Gastroesophageal sphincter (tissue), 4 donors: ENCODE data around the gene CRACR2A. TPM values are rescaled to one million over a fixed set of nuclear protein-coding genes. Genes with fewer than 3 reads are reported as not detected.

Source experiments
- ATAC-seq: fragments of 150-250 bp; one replicate; pipeline ENCODE4 v1.9.1; 2016; ENCODE audit warnings: mild to moderate bottlenecking, moderate library complexity
- H3K27ac ChIP-seq, 4 donors: fragments of 200-600 bp; sonication (generic) in 3 of 4; 1 replicate in 3 of 4; 2 replicates in 1 of 4; pipeline ENCODE4 v1.5.1; 2016 to 2019
- H3K27me3 ChIP-seq: fragments of 200-600 bp; sonication (generic); one replicate; pipeline ENCODE4 v1.5.1; 2019
- H3K36me3 ChIP-seq, 2 donors: fragments of 200-600 bp; sonication (generic); one replicate each; pipeline ENCODE4 v1.5.1; 2019; ENCODE audit warnings: control low read depth in 1 of 2
- H3K4me1 ChIP-seq, 3 donors: fragments of 200-600 bp; sonication (generic); 1 replicate in 2 of 3; 2 replicates in 1 of 3; pipeline ENCODE4 v1.5.1; 2016 to 2019; ENCODE audit warnings: control low read depth in 2 of 3
- H3K4me3 ChIP-seq, 2 donors: fragments of 200-600 bp; sonication (generic); one replicate each; pipeline ENCODE4 v1.5.1; 2019; ENCODE audit warnings: mild to moderate bottlenecking in 1 of 2, moderate library complexity in 1 of 2
- H3K9me3 ChIP-seq, 3 donors: fragments of 200-600 bp; sonication (generic); one replicate each; pipeline ENCODE4 v1.5.1; 2017 to 2019; ENCODE audit warnings: control low read depth in 2 of 3
- EP300 ChIP-seq: sonication (generic); formaldehyde crosslinking; IDR thresholded peaks from one replicate; pipeline ENCODE4 v1.6.1; 2017; ENCODE audit warnings: antibody characterized with exemption, mild to moderate bottlenecking
- POLR2A ChIP-seq, 2 donors: fragments of 450-650 bp; IDR thresholded peaks; one replicate each; pipeline ENCODE4 v1.6.1; 2017; ENCODE audit warnings: antibody characterized with exemption in 2 of 2, mild to moderate bottlenecking in 2 of 2, moderate library complexity in 1 of 2
- POLR2AphosphoS5 ChIP-seq: sonication (generic); formaldehyde crosslinking; IDR thresholded peaks from one replicate; pipeline ENCODE4 v1.6.1; 2017; ENCODE audit warnings: antibody characterized with exemption
- WGBS, 2 donors: methylation state at CpG; one replicate each; pipeline ENCODE4 v1.1.5; 2018; ENCODE audit warnings: low coverage in 1 of 2; 5-methylcytosine and 5-hydroxymethylcytosine counted together
- total RNA-seq, 4 donors: library from RNA; depleted of rRNA; stranded (reverse); fragments of >200 nt; gene quantifications; one replicate each; pipeline ENCODE4 v1.1.0, GENCODE V29; 2016
- TF ChIP-seq, protein P1 (sequence below), 4 experiments: fragments of 200-600 bp in 2 of 4; fragments of 450-650 bp in 2 of 4; sonication (generic) in 1 of 4; IDR thresholded peaks; one replicate each; pipeline ENCODE4 v1.5.1; 2017 to 2019; ENCODE audit warnings: antibody characterized with exemption in 4 of 4, mild to moderate bottlenecking in 2 of 4, moderate library complexity in 2 of 4

CRACR2A gene
- total RNA-seq, 4 donors from 2014 or later, result 2.2 to 5.4 (median 3.0) TPM

DNA sequence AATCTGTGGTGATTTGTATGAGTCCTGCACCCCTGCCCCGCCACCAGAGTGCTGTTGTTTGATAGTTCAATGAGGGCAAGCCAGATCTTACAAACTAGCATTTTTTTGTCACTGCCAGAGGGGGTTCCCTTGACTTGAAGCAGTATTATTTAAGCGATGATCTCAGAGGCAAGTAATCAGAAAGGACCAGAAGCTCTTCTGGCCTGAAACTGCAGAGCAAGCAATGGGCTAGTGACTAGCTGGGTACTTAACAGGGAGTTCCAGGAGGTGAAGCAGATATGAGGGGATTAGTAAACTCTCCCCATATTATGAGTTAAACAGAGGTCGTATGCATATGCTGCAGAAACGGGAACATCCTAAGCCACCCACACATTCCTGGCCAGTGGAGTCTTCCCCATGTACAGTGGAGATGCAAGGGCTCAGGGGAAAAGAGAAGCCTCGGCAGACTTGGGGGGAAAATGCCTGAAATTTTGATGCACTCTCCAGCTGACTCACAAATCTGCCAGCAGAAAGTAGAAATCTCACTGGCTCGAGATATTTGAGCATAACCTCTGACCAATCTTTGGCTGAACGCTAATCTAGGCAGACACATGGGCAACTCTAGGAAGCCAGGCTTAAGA is 8.3 kb upstream of the CRACR2A start:
- Histone ChIP-seq H3K27ac (no peak overlapping the region), H3K4me1 (no peaks in the 10 kb centered on the region), H3K9me3 (no peaks in the 10 kb centered on the region), H3K4me3 (no peak overlapping the region), H3K36me3 (no peaks in the 10 kb centered on the region), H3K27me3 (no peaks in the 10 kb centered on the region)
- TF ChIP-seq, protein P1, sequence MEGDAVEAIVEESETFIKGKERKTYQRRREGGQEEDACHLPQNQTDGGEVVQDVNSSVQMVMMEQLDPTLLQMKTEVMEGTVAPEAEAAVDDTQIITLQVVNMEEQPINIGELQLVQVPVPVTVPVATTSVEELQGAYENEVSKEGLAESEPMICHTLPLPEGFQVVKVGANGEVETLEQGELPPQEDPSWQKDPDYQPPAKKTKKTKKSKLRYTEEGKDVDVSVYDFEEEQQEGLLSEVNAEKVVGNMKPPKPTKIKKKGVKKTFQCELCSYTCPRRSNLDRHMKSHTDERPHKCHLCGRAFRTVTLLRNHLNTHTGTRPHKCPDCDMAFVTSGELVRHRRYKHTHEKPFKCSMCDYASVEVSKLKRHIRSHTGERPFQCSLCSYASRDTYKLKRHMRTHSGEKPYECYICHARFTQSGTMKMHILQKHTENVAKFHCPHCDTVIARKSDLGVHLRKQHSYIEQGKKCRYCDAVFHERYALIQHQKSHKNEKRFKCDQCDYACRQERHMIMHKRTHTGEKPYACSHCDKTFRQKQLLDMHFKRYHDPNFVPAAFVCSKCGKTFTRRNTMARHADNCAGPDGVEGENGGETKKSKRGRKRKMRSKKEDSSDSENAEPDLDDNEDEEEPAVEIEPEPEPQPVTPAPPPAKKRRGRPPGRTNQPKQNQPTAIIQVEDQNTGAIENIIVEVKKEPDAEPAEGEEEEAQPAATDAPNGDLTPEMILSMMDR (IDR thresholded peaks at IDR 0.05), result no peak
- TF ChIP-seq POLR2AphosphoS5 (no peak), EP300 (no peak), POLR2A (IDR thresholded peaks at IDR 0.05) (no peak)
- no peak for ATAC-seq
- 46 to 84% methylated on average over 4 to 6 of the region's 7 CpGs for WGBS, 2 donors

DNA sequence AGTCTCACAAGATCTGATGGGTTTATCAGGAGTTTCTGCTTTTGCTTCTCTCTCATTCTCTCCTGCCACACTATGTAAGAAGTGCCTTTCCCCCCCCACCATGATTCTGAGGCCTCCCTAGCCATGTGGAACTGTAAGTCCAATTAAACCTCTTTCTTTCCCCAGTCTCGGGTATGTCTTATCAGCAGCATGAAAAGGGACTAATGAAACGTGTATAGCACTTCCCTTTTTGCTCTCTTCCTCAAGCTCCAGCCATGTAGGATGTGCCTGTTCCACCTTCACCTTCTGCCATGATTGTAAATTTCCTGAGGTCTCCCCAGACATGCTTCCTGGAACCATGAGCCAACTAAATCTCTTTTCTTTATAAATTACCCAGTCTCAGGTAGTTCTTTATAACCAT is 7.0 kb upstream of the CRACR2A start:
- Histone ChIP-seq H3K9me3 (no peaks in the 10 kb centered on the region), H3K4me1 (no peaks in the 10 kb centered on the region), H3K27me3 (peaks cover 7% of the 10 kb centered on the region), H3K27ac (no peak overlapping the region), H3K4me3 (no peak overlapping the region), H3K36me3 (no peaks in the 10 kb centered on the region)
- no peak for ATAC-seq
- TF ChIP-seq POLR2A (IDR thresholded peaks at IDR 0.05), result no peak
- no peak for TF ChIP-seq POLR2AphosphoS5
- TF ChIP-seq, protein P1 (IDR thresholded peaks at IDR 0.05), result no peak
- WGBS, 2 donors, result 66 to 81% methylated on average over 2 of the region's 2 CpGs

DNA sequence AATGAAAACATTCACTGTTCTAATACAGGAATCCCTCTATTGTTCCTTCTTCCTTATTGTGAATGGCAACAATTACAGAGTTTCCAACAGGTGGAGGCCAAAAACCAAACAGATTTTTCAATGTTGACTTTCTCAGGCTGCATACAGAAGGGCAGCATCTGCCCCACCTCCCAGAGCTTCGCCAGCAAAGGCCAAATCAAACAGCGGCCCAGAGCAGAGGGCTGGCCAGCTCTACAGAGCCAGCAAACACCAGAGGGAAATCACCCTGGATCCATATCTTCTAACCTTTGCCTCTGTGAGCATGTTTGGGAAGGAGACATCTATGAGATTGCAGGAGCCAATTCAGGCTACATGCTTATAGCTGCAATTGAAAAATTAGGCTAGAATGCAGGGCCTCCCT is 4.4 kb upstream of the CRACR2A start:
- H3K9me3 ChIP-seq, result no peaks in the 10 kb centered on the region
- TF ChIP-seq, protein P1 (IDR thresholded peaks at IDR 0.05), result no peak
- TF ChIP-seq EP300, result no peak
- no peak for TF ChIP-seq POLR2A (IDR thresholded peaks at IDR 0.05)
- no peak for TF ChIP-seq POLR2AphosphoS5
- H3K36me3 ChIP-seq, result no peaks in the 10 kb centered on the region
- peaks cover 29% of the 10 kb centered on the region for H3K27me3 ChIP-seq
- no peak for ATAC-seq
- H3K4me3 ChIP-seq, result no peak overlapping the region
- no CpG with 5 or more reads among the region's 2 CpGs for WGBS, 2 donors
- no peak overlapping the region for H3K27ac ChIP-seq
- H3K4me1 ChIP-seq, result peaks cover 0 to 19% (median 0%) of the 10 kb centered on the region in 3 donors

DNA sequence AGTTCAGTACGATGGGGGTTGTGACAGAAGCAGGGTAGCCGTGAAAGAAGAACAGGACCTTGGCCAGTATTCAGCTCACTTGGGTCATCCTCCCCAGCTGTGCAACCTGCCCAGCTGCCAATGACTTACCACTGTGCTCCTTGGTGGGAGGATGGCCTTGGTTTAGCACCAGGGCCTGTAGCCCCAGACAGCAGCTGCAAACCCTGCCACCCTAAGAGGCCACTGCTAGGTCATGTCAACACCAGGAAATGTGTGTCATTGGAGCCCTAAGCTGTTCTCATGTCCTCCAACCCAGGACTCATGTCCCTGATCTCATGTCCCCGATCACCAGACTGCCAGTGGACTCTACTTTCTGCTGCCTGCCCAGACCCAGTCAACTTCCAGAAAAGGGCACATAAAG is 3.0 kb upstream of the CRACR2A start:
- 97% methylated on average over 3 of the region's 3 CpGs; no CpG with 5 or more reads in 1 of the 2 donors for WGBS, 2 donors
- no peak for ATAC-seq
- peaks cover 30% of the 10 kb centered on the region for H3K27me3 ChIP-seq
- H3K36me3 ChIP-seq, result no peaks in the 10 kb centered on the region
- no peak overlapping the region for H3K27ac ChIP-seq
- H3K4me3 ChIP-seq, result no peak overlapping the region
- TF ChIP-seq POLR2A (IDR thresholded peaks at IDR 0.05) (no peak), EP300 (no peak), POLR2AphosphoS5 (no peak)
- TF ChIP-seq, protein P1 (IDR thresholded peaks at IDR 0.05), result no peak
- peaks cover 0 to 19% (median 0%) of the 10 kb centered on the region in 3 donors for H3K4me1 ChIP-seq
- no peaks in the 10 kb centered on the region for H3K9me3 ChIP-seq
